ENCODE results near the gene SMIM10L2A.

SMIM10L2A gene

DNA sequence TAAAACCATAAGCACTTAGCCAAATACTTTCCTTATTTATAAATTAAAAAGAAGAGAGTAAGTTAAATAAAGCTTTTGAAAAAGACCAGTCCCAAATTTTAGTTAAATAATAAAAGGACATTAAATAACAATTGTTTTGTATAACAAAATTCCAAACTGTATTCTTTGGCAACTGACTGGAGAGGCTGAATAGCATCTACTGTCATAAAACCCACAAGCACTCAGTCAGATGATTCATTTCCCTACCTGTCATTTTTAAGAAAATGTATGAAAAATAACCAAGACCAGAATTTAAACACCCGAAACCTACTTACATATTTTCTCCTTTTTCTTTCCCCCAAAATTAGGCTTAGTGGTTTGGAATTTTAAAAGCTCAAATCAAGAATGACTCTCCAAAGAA is 32.5 kb upstream of the SMIM10L2A start:
- DNase-seq (ENCODE audit: low read depth), result no peak
- H3K4me3 ChIP-seq (ENCODE audit: control insufficient read depth, low read depth, low read length), result no peak overlapping the region
- TF ChIP-seq, protein P1, sequence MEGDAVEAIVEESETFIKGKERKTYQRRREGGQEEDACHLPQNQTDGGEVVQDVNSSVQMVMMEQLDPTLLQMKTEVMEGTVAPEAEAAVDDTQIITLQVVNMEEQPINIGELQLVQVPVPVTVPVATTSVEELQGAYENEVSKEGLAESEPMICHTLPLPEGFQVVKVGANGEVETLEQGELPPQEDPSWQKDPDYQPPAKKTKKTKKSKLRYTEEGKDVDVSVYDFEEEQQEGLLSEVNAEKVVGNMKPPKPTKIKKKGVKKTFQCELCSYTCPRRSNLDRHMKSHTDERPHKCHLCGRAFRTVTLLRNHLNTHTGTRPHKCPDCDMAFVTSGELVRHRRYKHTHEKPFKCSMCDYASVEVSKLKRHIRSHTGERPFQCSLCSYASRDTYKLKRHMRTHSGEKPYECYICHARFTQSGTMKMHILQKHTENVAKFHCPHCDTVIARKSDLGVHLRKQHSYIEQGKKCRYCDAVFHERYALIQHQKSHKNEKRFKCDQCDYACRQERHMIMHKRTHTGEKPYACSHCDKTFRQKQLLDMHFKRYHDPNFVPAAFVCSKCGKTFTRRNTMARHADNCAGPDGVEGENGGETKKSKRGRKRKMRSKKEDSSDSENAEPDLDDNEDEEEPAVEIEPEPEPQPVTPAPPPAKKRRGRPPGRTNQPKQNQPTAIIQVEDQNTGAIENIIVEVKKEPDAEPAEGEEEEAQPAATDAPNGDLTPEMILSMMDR (conservative IDR thresholded peaks at IDR 0.05; ENCODE audit: control insufficient read depth, insufficient read depth, low read depth, low read length), result no peak

DNA sequence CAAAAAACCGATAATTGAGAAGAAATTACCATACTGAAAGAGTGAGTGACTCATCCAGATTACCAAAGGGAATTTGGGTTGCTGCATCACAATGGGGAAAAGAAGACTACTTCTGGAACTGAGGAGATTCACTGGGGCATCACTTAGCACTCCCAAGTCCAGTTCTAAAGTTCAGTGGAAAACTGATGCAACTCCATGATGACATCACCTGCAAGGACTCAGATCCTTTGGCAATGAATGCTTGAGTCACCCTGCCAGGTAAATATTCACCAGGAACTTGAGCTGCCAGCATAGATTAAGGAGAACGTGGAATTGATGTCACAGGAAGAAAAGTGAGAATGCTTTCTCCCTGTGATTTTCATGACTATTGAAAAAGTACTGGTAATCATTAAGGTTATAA is 32.0 kb upstream of the SMIM10L2A start:
- H3K4me3 ChIP-seq (ENCODE audit: control insufficient read depth, low read depth, low read length), result no peak overlapping the region
- peak; percentile 8 for DNase-seq (ENCODE audit: low read depth)
- TF ChIP-seq, protein P1 (conservative IDR thresholded peaks at IDR 0.05; ENCODE audit: control insufficient read depth, insufficient read depth, low read depth, low read length), result no peak

DNA sequence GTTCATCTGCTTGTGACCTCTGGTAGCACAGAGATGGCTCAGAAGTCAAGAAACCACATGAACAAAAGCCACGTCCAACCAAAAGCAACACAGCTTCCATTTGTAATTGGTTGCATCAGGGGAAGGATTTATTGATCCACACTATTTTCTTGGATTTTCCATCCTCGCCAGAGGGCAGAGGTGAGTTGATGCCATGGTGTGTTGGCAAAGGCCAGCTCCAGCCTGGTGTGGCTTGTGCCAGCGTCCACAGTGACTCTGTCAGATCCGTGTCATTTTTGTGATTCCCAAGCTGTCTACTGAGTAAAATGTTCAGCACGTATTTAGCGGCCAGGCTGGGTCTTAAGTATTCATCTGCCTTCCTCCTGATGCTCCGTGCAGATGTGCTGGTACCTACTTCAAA is 30.0 kb upstream of the SMIM10L2A start:
- no peak overlapping the region for H3K4me3 ChIP-seq (ENCODE audit: control insufficient read depth, low read depth, low read length)
- TF ChIP-seq, protein P1 (conservative IDR thresholded peaks at IDR 0.05; ENCODE audit: control insufficient read depth, insufficient read depth, low read depth, low read length), result no peak
- DNase-seq (ENCODE audit: low read depth), result no peak

DNA sequence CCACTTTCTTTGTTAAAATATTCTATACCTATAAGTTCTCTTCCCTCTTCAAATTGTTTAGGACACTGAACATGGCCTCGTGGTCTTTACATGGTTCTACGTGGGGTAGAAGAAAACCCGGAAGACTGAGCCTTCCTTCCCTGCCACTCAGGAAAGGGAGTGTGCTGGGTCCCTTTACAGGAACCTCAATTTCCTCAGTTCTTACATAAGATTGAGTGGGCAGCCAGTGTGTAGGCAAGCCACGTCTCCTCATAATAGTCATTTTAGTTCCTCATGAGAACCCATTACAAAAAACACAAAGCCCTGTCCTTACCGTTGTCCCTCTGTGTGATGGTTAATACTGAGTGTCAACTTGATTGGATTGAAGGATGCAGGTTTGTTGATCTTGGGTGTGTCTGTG is 28.7 kb upstream of the SMIM10L2A start:
- no peak for DNase-seq (ENCODE audit: low read depth)
- TF ChIP-seq, protein P1 (conservative IDR thresholded peaks at IDR 0.05; ENCODE audit: control insufficient read depth, insufficient read depth, low read depth, low read length), result no peak

DNA sequence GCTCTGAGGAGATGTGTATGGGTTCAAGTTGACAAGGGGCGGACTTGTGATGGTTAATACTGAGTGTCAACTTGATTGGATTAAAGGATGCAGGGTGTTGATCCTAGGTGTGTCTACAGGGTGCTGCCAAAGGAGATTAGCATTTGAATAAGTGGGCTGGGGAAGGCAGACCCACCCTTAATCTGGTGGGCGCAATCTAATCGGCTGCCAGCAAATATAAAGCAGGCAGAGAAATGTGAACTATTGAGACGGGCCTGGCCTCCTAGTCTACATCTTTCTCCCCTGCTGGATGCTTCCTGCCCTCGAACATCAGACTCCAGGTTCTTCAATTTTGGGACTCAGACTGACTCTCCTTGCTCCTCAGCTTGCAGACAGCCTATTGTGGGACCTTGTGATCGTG is 26.7 kb upstream of the SMIM10L2A start:
- no peak for DNase-seq (ENCODE audit: low read depth)
- no peak overlapping the region for H3K4me3 ChIP-seq (ENCODE audit: control insufficient read depth, low read depth, low read length)
- TF ChIP-seq, protein P1 (conservative IDR thresholded peaks at IDR 0.05; ENCODE audit: control insufficient read depth, insufficient read depth, low read depth, low read length), result no peak

More for the DNA sequence above, 28.7 kb upstream of the SMIM10L2A start:
- no peak overlapping the region for H3K4me3 ChIP-seq (ENCODE audit: control insufficient read depth, low read depth, low read length)

DNA sequence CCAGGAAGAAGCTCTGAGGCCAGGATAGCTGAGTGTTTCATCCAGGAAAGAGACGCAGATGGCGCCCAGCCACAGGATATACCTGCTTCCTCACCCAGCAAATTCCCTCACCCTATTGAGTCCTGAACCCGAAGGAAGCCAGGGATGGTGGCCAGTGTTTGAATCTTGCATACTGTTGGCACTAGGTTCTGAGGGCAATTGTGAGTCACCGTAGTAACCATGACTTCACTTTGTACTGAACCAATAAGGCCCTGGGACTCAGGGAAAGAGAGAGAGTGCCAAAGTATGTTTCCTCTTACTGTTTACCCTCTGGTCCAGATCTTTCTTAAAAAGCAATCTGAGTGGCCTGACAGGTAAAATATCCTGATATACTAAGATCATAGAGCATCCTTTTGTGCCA is 25.6 kb upstream of the SMIM10L2A start:
- DNase-seq (ENCODE audit: low read depth), result peak; percentile 40
- TF ChIP-seq, protein P1 (conservative IDR thresholded peaks at IDR 0.05; ENCODE audit: control insufficient read depth, insufficient read depth, low read depth, low read length), result no peak
- H3K4me3 ChIP-seq (ENCODE audit: control insufficient read depth, low read depth, low read length), result no peak overlapping the region

DNA sequence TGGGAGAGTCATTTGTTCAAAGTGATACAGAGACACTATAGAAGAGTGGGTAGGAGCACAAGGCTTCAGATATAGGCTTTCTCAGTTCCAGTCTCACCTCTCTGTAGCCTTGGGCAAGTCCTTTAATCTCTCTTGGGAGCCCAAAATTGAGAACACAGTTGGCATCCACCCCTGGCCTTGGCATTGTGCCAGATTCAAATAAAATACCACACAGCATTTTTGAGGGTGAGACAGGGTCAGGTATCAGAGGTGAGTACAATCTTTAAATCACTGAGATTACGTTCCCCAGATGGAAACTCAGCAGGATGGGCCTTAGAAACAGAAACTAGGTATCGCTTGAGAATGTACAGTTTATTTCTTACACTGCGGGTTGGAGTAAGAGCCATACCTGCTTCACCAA is 25.2 kb upstream of the SMIM10L2A start:
- TF ChIP-seq, protein P1 (conservative IDR thresholded peaks at IDR 0.05; ENCODE audit: control insufficient read depth, insufficient read depth, low read depth, low read length), result no peak
- no peak overlapping the region for H3K4me3 ChIP-seq (ENCODE audit: control insufficient read depth, low read depth, low read length)
- DNase-seq (ENCODE audit: low read depth), result no peak
